HG03432 (cell line): Measurements from ENCODE around the gene GABRD.

ENCODE experiments used
- ATAC-seq: cut with Tn5 transposase; IDR thresholded peaks from one replicate; pipeline ENCODE4 v1.9.1; 2021; ENCODE audit warnings: mild to moderate bottlenecking, moderate library complexity; ENCODE audit not compliant: unreplicated experiment

Gene GABRD

DNA sequence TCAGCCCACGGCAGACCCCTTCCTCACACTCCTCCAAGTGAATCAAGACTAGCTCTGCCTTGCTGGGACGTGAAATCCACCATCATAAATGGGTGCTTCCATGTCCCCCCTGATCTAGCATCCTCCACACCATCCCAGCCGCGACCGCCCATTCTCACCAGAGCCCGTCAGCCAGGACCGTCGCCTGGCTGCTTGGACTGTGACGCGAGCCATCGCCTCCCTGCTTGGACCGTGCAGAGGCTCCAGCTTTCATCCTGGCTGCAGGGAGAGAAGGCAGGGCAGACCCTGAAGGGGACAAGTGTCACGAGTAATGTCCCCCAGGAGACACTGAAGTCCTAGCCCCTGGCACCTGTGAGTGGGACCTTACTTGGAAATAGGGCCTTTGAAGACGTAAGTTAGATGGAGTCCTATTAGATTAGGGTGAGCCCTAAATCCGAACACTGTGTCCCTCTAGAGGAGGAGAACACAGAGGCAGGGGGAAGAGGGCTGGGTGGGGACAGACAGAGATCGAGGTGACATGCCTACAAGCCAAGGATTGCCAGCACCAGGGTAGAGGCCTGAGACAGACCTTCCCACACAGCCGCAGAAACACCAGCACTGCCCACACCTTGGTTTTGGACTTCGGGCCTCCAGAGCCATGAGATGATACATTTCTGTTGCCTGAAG lies 18.3 kb downstream of the GABRD start:
- no peak for ATAC-seq

DNA sequence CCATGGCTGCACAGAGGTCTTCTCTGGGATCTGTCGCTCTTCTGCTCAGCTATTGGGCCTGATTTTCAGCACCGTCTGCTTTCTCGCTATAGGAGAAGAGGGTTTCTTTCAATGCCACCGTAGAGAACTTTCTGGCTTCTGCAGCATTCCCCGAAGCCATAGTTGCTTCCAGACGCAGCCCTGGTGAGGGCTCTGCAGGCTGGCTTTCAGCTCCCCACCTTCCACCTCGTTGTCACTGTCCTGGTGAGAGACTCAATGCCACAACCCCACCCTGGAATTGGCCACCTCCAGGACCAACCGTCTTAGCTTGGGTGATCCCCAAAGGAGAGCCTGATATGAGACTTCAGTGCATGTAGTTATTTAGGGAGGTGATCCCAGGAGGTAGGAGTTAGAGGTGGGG lies 19.1 kb downstream of the GABRD start:
- no peak for ATAC-seq

DNA sequence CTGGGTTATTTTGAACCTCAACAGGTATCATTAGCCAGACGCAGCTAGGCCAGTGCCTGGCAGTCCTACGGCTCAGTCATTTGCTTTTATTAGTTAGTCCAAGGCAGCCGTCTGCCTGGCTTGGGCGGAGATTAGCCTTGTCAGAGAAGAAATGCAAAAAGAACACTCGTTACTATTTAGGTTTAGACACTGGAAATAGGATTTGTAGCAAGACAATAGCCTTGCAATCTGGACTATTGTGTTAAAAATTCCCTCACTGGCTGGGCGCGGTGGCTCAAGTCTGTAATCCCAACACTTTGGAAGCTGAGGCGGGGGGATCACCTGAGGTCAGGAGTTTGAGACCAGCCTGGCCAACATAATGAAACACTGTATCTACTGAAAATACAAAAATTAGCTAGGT lies 20.1 kb downstream of the GABRD start:
- no peak for ATAC-seq

DNA sequence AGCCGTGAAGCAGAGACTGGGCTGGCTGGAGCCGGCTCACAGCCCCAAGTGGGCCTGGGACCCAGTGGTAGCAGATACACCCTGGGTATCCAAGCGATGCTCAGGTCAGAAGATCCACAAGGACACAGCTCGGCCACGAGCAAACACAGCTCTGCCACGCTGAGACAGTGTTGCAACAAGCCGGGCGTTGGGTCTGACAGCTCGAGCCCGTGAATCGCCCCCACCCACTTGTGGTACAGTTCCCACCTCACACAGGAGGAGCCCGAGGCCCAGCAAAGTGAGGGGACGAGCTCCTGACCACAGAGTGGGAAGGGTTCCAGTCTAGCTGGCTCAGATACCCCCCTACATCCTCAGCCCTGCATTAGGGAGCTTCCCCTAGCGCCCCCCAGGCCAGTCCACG lies 22.2 kb downstream of the GABRD start:
- no peak for ATAC-seq

DNA sequence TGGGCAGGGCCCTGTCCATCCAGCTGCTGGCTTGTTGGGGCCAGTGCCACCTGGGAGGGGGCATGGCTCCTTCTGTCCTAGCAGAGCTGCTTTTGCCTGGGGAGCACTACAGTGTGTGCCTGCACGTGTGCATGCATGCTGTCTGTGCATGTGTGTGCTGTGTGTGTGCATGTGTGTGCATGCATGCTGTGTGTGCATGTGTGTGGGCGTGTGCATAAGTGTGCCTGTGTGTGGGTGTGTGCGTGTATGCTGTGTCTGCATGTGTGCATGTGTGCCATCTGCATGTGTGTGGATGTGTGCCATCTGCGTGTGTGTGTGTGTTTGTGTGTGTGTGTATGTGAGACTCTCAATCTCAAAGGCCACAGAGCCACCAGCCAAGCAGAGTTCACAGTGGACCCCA lies 22.7 kb downstream of the GABRD start:
- ATAC-seq = no peak

DNA sequence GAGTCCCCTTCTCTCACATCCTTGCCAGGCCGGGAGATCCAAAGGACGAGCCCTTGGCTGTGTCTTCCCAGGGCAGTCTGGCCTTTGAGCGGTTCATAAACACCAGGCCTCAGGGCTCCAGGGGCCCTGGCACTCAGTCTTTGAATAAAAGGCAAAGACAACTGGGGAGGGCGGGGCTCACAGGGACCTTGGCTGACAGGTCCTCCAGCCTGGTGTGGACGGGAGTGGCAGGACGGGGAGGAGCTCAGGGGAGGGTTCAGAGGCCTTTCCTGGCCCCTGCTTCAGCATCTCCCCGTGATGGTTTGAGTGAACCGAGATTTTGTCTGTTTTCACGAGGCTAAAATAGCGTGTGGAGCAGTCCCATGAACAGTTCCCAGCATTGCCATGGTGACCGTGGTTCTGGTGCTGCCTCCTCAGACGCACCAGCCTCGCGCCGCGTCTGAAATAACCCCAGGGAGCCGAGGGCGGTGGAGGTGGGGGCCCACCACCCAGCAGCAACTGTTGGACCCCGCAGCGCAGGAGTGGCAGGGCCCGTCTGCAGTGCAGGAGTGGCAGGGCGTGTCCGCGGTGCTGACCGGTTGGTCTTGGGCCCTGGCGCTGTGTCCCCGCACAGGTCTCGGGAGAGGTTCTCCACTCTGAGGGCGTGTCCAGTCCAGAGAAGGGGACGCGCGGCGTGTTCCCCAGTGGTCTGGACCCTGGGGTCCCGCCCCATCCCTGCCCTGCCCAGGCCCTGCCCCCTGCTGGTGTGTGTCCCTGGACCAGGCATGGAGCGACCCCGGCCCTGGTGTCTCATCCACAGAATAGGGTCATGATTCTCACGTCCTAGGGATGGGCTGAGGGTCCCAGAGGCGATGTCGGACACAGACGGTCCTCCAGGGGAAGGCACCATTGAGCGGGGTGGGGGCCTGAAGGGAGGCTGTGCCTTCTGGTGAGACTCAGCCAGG lies 24.0 kb downstream of the GABRD start:
- no peak for ATAC-seq

DNA sequence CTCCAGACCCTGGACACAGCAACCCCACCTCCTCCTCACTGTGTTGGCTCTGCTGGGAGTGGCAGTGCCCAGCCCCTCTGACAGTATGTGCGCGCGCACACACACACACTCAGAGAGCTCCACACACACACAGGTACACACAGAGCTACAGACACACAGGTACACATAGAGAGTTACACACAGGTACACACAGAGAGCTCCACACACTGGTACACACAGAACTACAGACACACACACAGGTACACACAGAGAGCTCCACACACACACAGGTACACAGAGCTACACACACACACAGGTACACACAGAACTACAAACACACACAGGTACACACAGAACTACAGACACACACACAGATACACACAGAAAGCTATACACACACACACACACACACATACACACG lies 24.7 kb downstream of the GABRD start:
- no peak for ATAC-seq

DNA sequence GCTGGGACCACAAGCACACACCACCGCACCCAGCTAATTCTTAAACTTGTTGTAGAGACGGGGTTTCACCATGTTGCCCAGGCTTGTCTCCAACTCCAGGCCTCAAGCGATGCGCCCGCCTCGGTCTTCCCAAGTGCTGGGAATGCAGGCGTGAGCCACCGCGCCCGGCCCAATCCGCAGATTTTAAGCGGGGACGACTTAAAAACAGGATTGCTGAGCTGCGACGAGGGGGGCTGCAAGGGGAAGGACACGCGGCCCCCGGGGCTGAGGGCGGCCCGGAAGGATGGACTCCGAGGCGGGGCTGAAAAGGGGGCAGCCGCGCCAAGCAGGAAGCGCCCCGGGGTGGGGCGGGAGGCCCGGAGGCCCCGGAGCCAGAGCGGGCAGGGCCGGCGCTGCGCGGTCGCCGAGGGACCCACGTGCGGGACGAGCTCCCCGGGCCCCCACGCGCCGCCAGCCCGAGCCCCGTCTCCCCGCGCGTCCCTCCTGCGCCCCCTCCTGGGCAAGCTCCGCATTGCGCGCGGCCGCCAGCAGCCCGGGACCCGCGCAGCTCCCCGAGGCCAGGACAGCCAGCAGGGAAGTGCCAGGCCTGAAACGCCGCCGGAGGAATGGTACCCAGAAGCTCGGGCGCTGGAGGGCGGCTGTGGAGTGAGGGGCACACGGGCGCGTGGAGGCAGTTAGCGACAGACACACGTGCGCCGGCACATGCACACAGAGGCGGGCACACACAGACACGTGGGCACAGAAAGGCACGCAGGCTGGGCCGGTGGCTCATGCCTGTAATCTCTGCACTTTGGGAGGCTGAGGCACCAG lies 25.6 kb downstream of the GABRD start:
- no peak for ATAC-seq

DNA sequence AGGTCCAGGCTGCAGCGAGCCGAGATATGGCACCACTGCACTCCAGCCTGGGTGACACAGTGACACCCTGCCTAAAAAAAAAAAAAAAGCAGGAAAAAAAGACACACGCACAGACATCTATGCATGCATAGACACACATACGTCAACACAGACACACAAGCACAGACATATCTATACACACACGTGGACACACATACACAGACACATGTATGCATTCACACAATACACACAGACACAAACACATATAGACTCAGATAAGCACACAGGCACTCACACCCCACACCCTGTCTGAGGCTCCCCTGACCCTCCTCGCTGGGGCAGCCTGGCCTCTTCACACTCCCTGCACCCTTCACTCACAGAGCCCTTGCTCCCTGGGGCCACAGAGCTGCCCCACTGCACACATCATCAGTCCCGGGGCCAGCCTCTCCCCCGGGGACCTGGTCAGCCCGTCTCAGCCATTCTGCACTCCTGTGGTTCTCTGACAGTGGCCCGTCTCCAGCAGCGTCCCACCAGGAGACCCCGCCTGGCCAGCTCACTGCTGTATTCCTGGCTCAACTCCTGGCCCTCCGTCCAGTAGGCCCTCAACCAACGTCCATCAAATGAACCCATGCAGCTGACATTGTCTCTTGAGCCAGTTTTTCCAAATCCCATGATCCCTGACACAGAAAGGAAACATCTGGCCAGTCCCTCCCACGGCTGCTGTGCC lies 26.5 kb downstream of the GABRD start:
- no peak for ATAC-seq

DNA sequence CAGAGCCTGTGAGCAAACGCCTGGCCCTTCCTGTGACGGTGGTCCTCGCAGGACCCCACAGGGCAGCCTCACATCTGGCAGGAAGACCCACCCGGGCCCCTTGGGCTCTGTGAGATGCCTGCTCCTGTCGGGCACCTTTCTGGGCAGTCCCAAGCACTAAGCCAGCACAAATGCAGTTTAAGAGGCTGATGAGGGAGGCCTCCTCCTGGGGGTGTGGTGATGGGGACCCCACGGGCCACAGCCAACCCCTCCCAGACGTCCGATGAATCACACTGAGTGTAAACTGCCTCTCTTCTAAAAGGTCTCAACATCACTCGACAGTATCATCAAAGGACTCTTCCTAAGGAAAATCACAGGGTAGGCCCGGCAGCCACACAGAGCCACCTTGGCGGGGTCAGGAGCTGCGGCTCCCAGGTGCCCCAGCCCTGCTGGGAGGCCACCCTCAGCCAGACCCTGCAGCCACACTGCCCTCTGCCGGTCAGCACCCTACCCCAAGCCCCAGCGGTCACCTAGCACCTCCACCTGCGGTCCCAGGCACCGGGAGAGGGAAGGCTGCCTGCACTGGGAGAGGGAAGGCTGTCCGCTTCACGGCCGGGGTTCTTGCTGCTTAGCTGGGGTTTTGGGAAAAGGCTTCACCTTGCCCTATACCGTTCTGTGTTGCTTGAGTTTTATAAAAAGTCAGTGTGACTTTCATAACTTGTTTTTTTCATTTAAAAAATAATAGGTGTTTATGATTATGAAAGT lies 27.2 kb downstream of the GABRD start:
- no peak for ATAC-seq

DNA sequence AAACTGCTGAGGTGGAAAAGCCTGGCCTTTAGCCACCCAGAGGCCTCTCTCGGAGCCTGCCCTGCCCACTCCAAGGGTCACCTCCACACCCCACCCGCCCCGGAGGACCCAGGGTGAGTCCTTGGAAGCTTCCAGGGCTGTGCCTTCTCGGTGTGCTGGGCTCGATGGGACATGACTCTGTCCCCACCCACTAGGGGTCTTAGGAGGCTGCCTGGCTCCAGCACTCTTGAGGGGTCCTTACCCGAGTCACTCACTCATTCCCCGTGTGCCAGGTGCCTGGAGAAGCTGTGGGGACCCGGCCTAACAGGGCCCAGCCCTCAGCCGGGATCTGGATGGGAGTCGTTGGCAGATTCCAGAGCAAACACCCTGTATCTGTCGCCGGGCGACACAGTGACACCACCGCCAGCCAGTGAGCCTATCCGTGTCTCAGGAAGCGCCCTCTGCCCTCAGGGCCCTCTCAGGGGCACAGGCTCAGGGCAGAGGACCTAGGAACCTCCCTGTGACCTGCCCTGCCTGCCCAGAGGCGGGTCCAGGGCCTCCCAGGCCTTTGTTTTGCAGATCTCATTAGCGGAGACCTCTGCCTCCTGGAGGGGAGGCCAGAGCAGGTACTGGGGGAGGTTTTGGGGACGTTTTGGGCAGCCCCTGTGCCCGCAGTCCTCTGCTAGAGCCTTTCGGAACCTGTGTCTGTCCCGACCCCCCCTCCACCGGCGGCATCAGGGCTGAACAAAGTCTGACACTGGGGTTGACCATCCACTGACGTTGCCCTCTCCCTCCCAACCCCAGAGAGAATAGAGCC lies 28.0 kb downstream of the GABRD start:
- ATAC-seq = no peak

DNA sequence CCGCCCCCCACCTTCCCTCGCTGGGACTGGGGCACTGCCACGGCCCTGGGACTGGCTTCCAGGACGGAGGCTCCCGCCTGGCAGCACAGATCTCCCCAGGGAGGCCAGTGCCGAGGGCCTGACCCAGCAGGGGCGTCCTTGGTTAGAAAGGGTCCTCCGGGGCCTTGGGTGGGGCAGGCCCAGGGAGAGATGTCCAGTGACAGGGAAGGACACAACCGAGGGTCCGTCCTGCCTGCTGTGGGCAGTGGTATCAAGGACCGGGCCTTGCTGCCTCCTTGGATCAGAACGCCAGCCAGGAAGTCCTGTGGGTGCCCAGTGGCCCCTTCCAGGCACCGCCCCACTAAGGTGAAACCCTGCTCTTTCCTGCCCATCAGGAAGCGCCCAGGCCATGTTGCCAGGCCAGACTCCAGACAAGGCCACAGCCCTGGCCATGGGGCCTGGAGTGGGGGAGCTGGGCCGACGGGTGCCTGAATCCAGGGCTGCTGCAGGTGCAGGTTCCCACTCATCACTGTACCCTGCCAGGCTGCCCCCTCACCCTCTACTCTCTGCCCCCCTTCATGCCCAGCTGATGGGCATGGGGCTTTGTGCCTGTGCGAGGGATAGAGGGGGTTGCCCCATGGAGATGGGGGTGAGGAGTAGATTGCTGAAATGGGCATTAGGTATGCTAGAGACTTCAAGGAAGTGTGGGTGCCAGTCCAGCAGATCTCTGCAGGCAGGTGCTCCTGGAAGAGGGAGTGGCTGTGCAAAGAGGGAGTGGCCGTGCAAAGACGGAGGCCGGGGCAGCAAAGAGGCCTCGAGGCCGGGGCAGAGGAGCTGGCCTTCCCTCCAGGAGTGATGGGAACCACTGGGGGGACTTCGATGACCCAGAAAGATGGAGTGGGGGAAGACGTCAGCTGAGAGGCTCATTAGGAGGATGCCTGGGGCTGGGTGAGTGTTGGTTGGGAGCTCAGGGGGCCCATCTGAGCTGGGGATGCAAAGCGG lies 28.9 kb downstream of the GABRD start:
- no peak for ATAC-seq

DNA sequence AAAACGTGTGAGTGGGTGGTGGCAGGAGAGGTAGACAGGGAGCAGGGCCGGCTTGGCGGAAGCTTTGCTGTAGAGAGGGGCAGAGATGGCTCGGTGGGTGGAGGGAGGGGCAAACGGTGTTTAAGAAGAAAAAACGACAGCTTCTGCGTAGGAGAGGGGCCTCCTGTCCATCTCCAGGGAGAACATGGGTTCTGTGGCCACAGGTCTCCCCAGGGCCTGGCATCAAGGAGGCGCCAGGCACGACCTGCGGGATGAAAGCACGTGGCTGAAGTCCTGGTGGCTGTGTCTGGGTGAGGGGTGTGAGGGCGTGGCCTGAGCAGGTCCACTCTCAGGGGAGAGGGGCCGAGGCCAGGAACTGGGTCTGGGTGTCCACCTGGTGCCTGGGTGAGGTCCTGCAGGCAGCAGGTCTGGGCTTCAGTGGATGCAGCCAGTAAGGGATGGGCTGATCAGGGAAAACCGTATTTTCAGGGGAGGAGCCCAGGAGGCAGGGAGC lies 30.1 kb downstream of the GABRD start:
- ATAC-seq = no peak

DNA sequence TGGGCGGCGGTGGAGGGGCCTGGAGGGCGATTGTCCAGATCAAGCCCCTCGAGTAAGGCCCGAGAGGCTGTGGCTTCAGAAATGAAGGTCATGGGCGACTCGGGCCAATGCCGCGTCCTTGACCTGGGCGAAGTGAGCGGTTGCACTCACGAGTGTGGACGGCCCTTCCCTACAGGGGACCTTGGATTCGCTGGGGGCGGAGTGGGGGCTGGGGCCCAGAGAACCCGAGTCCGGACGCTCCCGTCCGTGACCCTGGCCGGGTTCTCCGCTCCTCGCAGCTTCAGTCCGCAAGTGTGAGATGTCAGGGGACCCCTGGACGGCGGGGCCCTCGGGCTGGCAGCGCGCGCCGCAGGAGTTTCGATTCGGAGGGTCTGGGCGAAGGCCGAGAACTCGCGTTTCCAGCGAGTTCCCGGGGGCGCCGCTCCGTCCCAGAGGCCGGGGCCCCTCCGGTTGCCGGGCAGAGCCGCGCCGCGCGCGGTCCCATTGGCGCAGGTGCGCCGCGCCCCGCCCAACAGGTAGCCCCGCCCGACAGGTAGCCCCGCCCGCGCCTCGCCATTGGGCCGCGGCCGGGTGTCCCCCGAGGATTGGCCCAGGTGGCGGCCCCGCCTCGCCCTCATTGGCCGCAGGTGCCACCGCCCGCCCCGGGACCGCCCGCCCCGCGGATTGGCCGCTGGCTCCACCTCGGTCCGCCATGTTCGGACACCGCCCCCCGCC lies 30.7 kb downstream of the GABRD start, which contains the start of gene PRKCZ:
Gene PRKCZ, plus strand, starts transcription at position 694 of the 714 bp plus-strand sequence. CDS start 220 bp downstream, outside the sequence.
- no peak for ATAC-seq

DNA sequence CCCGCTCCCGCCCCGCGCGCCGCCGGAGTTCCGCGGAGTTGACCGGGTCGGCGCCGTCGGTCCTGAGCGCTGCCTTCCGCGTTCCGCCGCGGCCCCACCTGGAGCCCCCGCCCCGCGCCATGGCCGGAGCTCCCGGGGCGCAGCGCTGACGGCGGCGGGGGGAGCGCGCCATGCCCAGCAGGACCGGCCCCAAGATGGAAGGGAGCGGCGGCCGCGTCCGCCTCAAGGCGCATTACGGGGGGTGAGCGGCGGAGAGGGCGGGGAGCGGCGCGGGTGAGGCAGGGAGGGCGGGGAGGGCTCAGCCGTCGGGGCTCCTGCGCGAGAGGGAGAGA lies 31.3 kb downstream of the GABRD start:
- ATAC-seq = no peak

DNA sequence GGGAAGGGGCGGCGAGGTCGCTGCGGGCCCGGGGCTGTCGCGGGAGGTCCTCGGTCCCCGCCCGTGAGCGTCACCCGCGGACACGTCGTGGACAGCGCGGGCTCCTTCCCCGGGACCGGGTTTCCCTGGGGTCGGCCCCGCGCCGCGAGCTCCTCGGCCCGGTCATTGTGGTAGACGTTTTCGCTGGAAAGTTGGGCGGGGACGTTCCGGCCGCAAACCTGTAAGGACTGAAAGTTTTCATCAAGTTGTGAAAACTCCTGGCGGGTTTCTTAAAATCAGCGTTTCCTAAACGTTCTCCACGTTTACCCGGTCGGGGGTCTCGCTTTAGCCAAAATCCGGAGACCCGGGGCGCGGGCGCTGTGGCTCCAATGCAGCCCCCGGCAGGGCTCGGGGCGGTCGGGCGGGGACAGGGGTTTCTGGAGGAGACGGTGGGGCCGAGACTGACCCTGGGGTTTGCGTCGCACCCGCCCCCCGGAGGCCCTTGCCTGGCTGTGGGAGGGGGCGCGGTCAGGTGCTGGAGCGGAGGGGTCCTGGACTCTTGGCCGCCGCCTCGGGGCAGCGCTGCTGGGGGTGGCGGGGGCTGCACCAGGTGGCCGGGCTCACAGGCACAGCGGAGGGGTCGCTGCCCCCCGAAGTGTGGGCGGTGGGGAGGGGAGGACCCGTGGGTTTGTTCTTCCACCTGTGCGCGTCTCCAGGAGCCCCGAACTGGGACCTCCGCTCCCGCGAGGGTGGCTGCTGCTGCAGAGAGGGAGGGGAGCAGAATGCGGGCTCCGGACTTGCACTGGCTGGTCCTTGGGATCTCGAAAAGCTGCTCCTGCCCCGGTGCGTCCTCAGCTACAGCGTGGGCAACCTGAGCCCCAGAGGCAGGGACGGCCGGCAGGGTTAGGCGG lies 31.9 kb downstream of the GABRD start:
- ATAC-seq = no peak
